ENCODE measurements around the gene MUC6.
"Not testable (repeated sequence)": the region's sequence is repeated elsewhere in the genome, so short reads cannot be mapped to it uniquely, and the experiment has no call there.

The MUC6 gene

DNA sequence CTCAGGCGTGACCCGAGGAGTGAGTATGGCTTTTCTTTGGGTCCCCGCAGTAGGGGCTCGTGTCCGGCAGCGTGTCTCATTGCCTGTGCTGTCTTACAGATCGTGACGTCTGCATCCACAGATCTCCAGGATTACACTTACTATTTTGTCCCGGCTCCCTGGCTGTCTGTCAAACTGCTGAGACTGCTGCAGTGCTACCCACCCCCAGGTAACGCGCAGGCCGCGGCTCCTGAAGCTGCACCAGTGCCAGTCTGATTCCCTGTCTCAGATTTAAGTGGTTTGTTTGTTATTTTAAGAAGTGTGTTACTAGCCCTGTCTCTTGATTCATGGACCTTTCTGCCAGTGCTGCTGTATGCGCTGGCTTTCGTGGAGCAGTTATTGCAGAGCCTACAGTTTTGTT, 52.0 kb downstream of the MUC6 start:
- DNase-seq = no peak

DNA sequence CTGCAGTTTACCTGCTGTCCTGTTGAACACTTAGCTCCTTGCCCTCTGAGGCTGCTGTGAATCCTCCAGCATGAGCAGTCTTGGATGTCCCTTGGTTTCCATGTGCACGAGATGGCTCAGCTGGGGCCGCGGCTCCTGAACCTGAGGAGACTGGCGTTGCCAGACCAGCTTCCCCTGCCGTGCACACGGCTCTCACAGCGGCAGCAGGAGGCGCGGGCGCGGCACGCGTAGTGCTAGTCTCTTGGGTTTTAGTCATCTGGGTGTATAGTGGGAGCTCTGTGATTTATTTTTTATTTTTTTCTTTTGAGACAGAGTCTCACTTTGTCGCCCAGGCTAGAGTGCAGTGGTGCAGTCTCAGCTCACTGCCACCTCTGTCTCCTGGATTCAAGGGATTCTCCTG, 54.8 kb downstream of the MUC6 start:
- no peak for DNase-seq

DNA sequence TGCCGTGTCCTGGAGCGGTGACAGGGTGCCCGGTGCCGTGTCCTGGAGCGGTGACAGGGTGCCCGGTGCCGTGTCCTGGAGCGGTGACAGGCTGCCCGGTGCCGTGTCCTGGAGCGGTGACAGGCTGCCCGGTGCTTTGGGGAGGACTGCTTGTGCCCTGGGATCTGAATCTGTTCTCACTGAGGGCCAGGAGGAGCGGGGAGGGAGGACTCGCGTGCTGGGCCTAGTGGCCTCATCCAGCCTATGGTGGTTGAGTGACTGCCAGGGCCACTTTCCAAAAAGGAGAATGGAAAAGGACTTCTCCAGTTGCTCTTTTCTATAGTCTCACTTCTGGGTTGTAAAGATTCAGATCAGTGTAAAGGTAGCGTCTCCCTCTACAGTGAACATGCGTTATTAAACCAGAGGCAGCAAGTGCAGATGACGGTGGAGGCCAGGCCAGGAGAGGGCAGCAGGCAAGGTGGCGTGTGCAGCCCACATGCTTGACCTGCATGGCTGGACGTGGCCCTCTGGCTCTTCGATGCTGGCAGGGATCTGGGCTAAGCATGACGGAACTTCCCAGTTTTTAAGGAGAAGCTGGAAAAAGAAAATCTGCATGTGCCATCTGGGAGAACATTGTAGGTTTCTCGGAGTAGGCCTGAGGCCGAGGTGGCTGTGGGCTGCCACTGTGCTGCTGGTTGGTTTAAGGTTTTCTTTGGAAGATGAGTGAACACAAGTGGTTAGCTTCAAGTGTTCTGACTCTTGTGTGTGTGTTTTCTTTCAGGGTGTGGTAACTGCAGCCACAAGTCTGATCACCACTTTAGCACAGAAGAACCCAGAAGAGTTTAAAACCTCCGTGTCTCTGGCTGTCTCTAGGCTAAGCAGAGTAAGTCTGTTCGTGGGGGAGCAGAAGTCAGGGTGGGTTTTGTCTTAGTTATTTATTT, 55.8 kb downstream of the MUC6 start:
- DNase-seq = no peak

DNA sequence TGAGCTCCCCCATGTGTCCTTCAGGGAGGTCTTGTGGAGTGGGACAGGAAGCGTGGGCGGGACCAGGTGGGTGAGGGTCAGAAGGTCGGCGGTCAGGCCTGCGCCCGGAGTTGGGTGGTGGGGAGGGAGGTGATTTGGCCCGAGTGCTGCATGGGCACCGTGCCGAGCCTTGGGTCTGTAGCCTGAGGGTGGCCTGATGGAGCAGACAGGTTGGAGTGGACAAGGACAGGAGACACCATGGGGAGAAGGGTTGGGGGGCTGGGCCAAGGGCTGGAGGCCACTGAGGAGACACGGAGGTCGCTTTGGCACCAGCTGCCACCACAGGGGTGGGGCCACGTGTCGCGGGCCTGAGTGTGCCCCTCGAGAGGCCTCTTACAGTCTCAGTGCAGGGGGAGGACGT, 57.7 kb downstream of the MUC6 start:
- no peak for DNase-seq

DNA sequence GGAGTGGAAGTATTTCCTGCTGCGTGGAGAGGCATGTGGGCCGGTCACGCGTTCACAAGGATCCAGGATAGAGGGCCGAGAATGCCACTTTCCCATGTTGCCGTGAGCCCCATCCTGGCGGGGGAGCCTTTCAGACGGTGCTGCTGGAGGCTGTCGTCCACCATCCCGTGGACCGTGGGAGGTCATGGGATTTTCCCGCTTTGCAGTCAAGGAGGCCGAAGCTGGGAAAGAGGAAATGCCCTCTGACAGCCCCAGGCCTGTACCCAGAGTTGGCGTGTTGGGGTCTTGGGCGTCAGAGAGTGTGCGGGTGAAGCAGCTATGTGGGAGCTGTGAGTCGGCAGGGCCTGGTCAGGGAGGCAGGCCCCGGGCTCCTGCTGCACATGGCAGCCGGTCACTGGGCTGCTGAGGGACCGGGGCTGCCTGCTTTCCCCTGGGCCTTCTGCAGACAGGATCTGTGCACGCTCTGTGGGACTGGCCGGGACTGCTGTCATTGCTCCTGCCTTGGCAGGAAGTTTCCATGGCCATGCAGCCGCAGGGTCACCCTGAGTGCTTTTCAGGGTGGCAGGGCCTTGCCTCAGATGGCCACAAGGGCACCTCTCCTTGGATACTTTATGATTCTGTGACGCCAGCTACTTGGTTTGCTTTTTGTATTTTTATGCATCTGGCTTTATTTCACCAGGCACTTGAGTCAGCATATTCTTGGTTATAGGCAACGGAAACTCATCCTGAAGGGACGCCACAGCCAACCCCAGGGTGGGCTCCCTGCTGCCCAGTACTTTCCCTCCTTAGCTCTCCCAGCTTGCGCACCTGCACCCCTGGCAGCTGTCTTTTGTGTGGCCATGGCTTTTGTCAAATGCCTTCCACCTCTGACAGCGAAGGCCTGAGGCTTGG, 58.4 kb downstream of the MUC6 start:
- DNase-seq = no peak

DNA sequence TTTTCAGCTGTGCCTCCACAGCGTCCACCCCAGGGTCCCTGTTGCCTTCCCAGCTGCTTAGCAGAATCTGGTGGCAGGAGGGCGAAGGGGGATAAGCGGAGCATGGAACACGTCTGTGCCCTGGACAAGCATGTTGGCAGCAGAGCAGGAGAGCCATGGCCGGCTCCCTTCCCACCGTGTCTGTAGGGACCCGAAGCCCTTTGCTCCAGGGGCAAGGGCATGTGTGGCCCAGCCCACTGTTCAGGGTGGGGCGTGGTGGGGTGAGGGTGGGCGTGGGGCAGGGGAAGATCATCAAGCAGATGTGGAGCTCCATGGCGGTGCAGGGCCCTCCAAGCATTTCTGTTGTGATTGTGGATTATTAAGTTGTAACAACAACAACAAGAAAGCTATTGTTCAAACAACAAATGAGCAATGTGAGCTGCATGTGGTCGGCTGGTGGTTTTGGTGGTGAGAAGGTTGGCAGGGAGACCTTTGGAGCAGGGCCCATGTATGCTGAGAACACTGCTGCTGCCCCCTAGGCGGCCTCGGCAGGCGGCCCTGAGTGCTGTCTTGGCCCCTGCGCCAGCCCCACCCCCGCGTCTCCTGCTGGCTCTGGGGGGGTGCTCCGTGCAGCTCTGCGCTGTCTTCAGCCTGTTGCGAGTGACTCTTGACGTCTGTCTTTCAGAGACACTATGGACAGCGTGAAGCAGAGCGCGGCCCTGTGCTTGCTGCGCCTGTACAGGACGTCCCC, 59.9 kb downstream of the MUC6 start:
- no peak for DNase-seq

DNA sequence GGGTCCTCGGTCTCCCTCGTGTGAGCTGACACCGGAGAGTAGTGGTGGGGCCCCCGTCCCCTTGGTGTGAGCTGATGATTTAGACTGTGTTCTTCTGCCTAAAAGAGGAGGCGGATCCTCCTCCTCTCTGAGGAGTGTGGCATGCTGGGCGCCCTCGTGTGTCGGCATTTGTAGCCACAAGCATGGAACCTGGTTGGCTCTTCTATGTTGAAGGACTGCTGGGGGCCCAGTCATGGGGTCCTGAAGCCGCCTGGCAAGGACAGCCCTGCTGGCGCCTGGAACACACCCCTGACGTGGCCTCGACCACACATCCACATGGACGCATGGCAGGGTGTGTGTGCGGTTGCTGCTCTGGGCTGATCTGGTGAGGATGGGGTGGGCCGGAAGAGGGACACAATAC, 60.7 kb downstream of the MUC6 start:
- DNase-seq = no peak

DNA sequence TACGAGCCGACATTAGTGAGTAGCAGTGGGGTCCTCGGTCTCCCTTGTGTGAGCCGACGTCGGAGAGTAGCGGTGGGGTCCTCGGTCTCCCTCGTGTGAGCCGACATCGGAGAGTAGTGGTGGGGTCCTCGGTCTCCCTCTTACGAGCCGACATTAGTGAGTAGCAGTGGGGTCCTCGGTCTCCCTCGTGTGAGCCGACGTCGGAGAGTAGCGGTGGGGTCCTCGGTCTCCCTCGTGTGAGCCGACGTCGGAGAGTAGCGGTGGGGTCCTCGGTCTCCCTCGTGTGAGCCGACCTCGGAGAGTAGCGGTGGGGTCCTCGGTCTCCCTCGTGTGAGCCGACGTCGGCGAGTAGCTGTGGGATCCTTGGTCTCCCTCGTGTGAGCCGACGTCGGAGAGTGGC, 61.1 kb downstream of the MUC6 start:
- not testable (repeated sequence) for DNase-seq

DNA sequence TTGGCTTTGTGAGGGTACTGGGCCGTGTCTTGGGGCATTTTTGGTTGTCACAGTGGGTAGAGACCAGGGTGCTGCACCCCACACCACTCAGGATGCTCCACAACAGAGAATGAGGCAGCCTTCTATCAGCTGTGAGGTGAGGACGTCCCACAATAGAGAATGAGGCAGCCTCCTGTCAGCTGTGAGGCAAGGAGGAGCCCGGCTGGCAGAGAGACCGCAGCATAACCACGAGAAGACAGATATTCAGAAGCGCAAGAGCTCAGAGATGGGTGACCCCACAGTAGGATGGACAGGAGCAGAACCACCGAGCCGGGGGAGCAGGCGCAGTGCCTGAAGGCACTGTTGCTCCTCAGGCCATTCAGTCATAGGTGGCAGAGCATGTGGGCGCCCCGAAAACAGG, 63.3 kb downstream of the MUC6 start:
- DNase-seq = no peak

DNA sequence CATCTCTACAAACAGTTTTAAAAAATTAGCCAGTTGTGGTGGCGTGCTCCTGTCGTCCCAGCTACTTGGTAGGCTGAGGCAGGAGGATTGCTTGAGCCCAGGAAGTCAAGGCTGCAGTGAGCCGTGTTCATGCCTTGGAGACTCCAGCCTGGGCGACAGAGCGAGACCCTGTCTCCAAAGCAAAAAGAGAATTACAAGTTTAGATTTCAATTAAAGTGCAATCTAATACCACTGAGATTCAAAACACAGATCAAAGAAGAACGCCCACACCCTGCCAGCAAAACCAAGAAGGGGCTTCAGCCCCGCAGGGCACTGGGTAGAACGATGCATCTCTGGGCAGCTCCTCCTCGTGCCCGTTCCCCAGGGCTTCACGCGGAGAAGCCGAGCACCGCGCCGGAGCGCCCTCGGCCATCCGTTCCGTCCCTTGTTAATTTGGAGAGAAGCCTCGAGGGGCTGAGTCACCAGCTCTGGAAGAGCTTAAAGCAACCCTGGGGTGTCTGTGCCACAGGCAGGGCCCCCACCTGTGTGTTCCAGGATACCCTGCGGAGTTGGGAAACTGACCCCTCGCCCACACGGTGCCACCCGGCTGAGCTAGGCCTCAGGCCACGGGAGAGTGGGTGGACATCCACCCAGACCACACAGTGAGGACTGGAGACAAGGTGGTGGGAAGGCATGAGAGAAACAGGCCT, 63.9 kb downstream of the MUC6 start:
- DNase-seq = no peak

DNA sequence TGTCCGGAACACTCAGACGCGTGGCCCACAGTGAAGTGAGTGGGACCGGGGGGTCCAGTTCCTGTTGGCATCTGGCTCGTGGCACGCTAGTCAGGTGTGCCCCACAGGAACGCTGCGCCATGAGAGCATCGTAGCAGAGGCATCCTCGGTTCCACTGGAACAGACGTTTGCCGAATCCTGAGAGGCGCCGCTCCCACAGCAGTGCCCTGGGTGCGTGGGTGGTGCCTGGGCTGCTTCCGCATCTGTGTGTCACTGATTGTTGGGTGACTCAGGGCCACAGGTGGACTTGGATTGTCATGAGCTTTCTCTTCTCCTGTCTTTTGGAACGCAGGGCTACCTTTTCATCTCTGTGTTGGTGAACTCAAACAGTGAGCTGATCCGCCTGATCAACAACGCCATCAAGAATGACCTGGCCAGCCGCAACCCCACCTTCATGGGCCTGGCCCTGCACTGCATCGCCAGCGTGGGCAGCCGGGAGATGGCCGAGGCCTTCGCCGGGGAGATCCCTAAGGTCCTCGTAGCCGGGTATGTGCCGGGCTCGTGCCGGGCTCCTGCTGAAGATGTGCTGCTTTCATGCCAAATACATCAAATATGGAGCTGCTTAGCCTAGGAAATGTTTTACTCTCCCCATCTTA, 64.7 kb downstream of the MUC6 start:
- DNase-seq = no peak

DNA sequence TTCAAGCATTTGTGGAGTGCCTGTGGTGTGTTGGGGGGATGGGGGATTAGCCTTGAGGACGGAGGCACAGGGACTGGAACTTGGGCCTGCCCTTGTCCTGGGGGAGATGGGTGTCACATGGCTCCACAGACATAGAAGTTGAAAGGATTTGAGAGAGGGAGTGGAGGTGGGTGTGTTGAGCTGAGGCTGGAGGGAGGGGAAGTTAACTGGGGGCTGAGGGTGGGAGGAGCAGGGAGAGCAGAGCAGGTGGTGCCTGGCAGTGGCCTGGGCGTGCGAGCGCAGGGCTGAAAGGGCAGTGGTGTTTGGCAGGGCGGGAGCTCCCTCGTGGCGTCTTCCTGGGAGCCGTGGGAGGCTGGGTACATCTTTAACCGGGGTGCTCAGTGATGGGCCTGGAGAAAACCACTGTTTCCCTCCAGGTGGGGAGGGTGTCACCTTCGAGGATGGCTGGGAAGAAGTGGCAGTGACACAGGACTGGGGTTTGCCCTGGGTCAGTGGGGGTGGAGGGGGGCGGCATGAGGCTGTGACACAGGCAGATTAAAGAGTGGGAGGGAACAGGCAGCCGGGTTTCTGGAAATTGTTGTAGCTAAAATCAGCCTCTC, 65.3 kb downstream of the MUC6 start:
- no peak for DNase-seq

DNA sequence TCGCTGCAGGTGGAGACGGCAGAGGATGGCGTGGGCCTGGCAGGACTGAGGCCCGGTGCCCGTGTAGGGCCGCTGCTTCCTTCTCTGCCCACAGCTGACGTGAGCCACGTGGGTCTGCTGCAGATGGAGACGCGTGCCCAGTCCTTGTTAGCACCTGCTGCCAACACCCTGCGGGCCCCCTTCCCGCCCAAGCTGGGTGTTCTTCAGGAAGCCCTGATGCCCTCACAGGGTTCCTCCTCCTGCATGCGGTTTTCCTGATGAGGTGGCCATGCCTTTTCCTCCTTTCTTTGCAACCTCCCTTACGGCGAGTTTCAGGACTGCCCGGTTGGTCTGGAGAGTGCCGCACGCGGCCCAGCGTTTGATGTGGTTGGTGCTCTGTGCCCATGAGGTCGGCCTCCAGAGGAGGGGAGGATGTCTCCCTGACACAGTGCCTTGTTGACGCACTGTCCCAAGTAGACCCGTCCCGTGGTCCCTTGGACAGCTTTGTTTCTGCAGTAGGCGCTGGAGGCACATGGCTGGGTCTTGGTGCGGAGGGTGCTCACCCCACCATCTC, 66.1 kb downstream of the MUC6 start:
- DNase-seq = no peak

DNA sequence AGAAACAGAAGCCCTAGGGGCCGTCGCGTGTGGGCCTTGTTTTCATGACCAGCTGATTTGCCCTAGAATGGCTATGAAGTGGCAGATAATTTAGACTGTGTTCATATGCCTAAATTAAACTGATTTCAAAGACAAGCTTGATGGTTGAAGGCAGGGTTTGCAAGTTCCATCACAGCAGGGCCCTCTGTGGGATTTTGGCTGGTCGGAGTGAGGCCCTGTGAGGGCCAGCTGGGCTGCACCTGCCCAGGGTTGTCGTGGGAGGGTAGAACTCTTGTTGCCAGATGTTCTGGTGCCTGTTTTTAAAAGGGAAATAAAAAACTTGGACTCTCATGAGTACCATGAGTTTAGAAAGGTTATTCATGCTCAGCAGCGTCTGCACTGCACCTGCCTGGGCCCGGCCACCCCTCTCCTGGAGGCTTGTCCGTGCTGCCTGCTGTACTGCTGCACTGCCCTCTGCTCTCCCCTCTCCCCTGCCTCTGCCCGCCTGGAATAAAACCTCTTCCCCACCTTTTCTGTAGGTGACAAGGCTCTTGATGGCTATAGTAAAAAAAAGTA, 66.8 kb downstream of the MUC6 start:
- DNase-seq = no peak

DNA sequence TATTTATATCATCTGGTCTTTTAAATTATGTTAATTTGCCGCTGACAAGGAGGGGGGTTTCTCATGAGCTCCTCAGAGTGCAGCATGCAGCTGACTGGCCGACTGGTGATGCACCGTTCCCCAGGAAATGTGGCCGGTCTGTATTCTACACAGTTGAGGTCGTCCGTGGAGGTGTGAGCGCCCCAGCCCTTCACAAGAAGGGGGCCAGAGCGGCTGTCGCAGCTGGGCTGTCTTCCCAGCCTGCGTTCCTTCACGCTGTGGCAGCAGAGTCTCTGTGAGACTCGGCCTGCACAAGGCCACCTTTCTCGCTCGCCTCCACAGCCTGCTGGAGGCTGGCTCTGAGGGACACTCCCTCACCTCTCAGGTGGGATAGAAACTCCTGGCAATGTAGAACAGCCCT, 67.7 kb downstream of the MUC6 start:
- no peak for DNase-seq

DNA sequence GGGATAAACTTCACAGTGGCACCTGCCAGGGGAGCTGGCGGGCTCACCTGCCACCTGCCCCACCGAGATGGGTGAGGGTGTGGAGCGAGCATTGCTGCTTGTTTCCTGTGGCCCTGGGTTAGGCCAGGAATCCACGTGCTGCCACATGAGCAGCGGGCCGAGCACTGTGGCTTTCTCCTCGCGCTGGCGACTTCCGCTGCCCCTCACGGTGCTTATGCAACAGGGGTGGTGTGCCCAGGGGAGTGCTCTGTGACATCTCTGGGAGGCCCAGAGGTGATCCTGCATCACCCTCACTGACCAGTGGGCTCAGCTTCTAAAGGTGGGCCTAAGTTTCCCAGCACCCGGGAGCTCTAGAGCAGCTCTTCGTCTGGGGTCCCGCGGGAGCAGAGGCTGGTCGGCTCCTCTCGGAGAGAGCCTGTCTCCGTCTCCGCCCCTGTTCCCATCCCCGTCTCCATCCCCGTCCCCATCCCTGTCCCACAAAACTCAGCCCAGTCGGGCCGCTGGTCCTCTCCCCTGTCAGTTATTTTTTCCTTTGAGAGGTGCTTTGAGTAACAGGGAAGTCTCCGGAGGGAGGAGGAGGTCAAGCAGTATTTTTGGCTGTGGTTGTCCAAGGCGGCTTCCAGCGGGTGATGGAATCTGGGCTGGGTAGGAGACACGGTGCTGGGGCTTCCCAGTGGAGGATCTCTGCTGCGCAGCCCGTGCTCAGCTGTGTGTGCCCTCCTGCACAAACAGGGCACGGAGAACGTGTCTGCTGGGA, 68.3 kb downstream of the MUC6 start:
- DNase-seq = no peak

DNA sequence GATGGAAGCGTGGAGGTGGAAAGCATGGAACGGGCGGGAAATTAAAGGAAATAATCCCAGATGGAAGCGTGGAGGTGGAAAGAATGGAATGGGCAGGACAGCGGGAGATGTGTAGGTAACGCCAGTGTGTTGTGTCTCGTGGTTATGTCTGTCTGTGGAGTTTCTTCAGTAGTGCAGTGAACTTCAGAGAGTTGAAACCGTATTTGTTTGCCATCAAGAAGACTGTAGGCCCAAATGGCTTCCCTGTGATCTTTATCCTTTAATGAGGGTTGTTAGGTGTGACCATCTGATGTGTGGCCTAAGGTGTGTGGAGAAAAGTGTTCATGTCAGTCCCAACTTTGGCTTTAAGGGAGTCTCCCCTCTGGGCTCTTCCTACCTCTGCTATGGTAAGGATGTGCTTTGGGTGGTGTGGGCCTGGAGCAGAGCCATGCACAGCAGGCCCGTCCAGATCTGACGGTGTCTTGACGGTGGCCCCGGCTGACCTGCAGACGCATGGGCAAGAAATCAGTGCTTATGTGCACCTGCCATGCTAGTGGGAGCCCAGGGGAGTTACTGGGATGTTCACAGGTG, 71.2 kb downstream of the MUC6 start:
- DNase-seq = no peak

DNA sequence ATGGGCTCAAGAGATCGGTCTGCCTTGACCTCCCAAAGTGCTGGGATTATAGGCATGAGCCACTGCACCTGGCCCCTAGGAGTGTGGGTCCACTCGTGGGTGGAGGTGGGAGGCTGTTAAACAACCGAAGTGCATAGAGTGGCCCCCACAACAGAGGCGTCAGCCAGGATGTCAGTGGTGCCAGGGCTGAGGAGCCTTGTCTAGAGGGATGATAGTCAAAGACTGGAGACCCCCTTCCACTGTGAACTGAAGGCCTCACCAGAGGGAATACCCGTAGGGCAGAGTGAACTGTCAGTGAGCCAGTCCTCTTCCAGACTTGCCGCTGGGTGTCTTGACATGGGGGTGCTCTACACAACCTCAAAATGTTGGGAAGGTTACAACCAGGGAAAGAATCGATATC, 72.7 kb downstream of the MUC6 start:
- no peak for DNase-seq

Data from NCI-H1048 (cell line).